ENCODE measurements around the gene PLSCR1. TPM values are rescaled to one million over a fixed set of nuclear protein-coding genes. Genes with fewer than 3 reads are reported as not detected.
A peak's percentile ranks its signal among the peaks of the same experiment; 100 is the strongest.

The PLSCR1 gene
- 10 to 100 TPM; 60.1 to 64.3 TPM for total RNA-seq

GRCh38 chr3:146544002-146544928 is at the start of gene PLSCR1:
TSS of gene PLSCR1 (minus strand) at chr3:146544607. CDS start at chr3:146536552, 8,055 bp downstream.
- CTCF ChIA-PET, result interaction anchor here (0.7 to 1.6 kb wide), 3 partner anchors 26 to 33 kb away, joined by 3 to 4 read pairs (median 4); no protein-coding TSS in a partner anchor
- Mint-ChIP-seq H3K9me3 (no peaks in the 10 kb centered on the region), H3K27me3 (ENCODE audit: low read depth) (no peaks in the 10 kb centered on the region), H3K4me3 (peak within 1 kb of the TSS; percentile 89), H3K4me1 (ENCODE audit: low read depth) (peaks cover 53% of the 10 kb centered on the region), H3K27ac (peak within 1 kb of the TSS; percentile 87), H3K36me3 (ENCODE audit: low read depth) (peaks cover 32% of the 10 kb centered on the region)
- DNase-seq, result peak; percentile 89
- intact Hi-C loops (cut with micrococcal nuclease), result loop anchor here (1.0 to 5.0 kb wide), 3 partner anchors 45 to 382 kb away; partner anchors contain the start of genes PLOD2 and PLSCR2

- Mint-ChIP-seq H3K27me3 (ENCODE audit: low read depth) (peaks cover 11% of the 10 kb centered on the region), H3K27ac (no peak overlapping the region), H3K36me3 (ENCODE audit: low read depth) (no peaks in the 10 kb centered on the region), H3K4me1 (ENCODE audit: low read depth) (no peaks in the 10 kb centered on the region), H3K9me3 (no peaks in the 10 kb centered on the region), H3K4me3 (no peak overlapping the region)
- CTCF ChIA-PET, result interaction anchor here (0.6 to 0.7 kb wide), 2 partner anchors 361 to 378 kb away, joined by 3 read pairs; no protein-coding TSS in a partner anchor
- intact Hi-C loops (cut with micrococcal nuclease), result loop anchor here (5.0 kb wide), 2 partner anchors 599 to 1484 kb away; no protein-coding TSS in a partner anchor
- DNase-seq, result no peak
Observed at GRCh38 chr3:146593776-146594175, 49.4 kb upstream of the PLSCR1 start.

GRCh38 chr3:146590521-146590920 is 46.1 kb upstream of the PLSCR1 start:
- intact Hi-C loops (cut with micrococcal nuclease), result loop anchor here (1.0 to 5.0 kb wide), 3 partner anchors 50 to 1487 kb away; no protein-coding TSS in a partner anchor
- CTCF ChIA-PET, result interaction anchor here (0.5 to 1.7 kb wide), 4 partner anchors 12 to 582 kb away, joined by 3 to 6 read pairs (median 4); partner anchors contain the start of gene PLSCR2

GRCh38 chr3:146589899-146590508 is 45.6 kb upstream of the PLSCR1 start:
- Mint-ChIP-seq H3K27me3 (ENCODE audit: low read depth) (peaks cover 6% of the 10 kb centered on the region), H3K9me3 (no peaks in the 10 kb centered on the region), H3K27ac (no peak overlapping the region), H3K36me3 (ENCODE audit: low read depth) (no peaks in the 10 kb centered on the region), H3K4me1 (ENCODE audit: low read depth) (no peaks in the 10 kb centered on the region), H3K4me3 (no peak overlapping the region)
- peak; percentile 49 for DNase-seq
- CTCF ChIA-PET, result interaction anchor here (0.5 to 1.7 kb wide), 5 partner anchors 13 to 582 kb away, joined by 3 to 6 read pairs (median 4); partner anchors contain the start of gene PLSCR2
- intact Hi-C loops (cut with micrococcal nuclease), result loop anchor here (1.0 to 5.0 kb wide), 3 partner anchors 50 to 1487 kb away; no protein-coding TSS in a partner anchor

More at GRCh38 chr3:146590521-146590920, 46.1 kb upstream of the PLSCR1 start:
- Mint-ChIP-seq H3K4me3 (no peak overlapping the region), H3K36me3 (ENCODE audit: low read depth) (no peaks in the 10 kb centered on the region), H3K27ac (no peak overlapping the region), H3K27me3 (ENCODE audit: low read depth) (peaks cover 6% of the 10 kb centered on the region), H3K9me3 (no peaks in the 10 kb centered on the region), H3K4me1 (ENCODE audit: low read depth) (no peaks in the 10 kb centered on the region)
- DNase-seq, result no peak

GRCh38 chr3:146585156-146585555 is 40.7 kb upstream of the PLSCR1 start:
- Mint-ChIP-seq H3K4me3 (no peak overlapping the region), H3K9me3 (peaks cover 6% of the 10 kb centered on the region), H3K27ac (no peak overlapping the region), H3K4me1 (ENCODE audit: low read depth) (no peaks in the 10 kb centered on the region), H3K36me3 (ENCODE audit: low read depth) (no peaks in the 10 kb centered on the region), H3K27me3 (ENCODE audit: low read depth) (peaks cover 6% of the 10 kb centered on the region)
- CTCF ChIA-PET, result interaction anchor here (1.6 kb wide), 1 partner anchor 56 kb away, joined by 3 read pairs; no protein-coding TSS in a partner anchor
- intact Hi-C loops (cut with micrococcal nuclease), result no loop called here
- no peak for DNase-seq

- Mint-ChIP-seq H3K27me3 (ENCODE audit: low read depth) (peaks cover 3% of the 10 kb centered on the region), H3K9me3 (peaks cover 6% of the 10 kb centered on the region), H3K4me1 (ENCODE audit: low read depth) (no peaks in the 10 kb centered on the region), H3K27ac (peak overlapping the region; percentile 4), H3K4me3 (no peak overlapping the region), H3K36me3 (ENCODE audit: low read depth) (no peaks in the 10 kb centered on the region)
- CTCF ChIA-PET, result interaction anchor here (1.0 kb wide), 1 partner anchor 393 kb away, joined by 5 read pairs; no protein-coding TSS in a partner anchor
- intact Hi-C loops (cut with micrococcal nuclease), result no loop called here
- no peak for DNase-seq
Observed at GRCh38 chr3:146581951-146582467, 37.6 kb upstream of the PLSCR1 start.

GRCh38 chr3:146581080-146581601 is 36.7 kb upstream of the PLSCR1 start:
- intact Hi-C loops (cut with micrococcal nuclease), result no loop called here
- H3K9me3 Mint-ChIP-seq, result peaks cover 6% of the 10 kb centered on the region
- CTCF ChIA-PET, result interaction anchor here (0.7 to 1.2 kb wide), 3 partner anchors 18 to 392 kb away, joined by 3 to 5 read pairs (median 3); no protein-coding TSS in a partner anchor
- H3K36me3 Mint-ChIP-seq (ENCODE audit: low read depth), result no peaks in the 10 kb centered on the region
- no peak overlapping the region for H3K4me3 Mint-ChIP-seq
- H3K27me3 Mint-ChIP-seq (ENCODE audit: low read depth), result peaks cover 3% of the 10 kb centered on the region
- H3K4me1 Mint-ChIP-seq (ENCODE audit: low read depth), result no peaks in the 10 kb centered on the region
- DNase-seq, result no peak
- H3K27ac Mint-ChIP-seq, result no peak overlapping the region

GRCh38 chr3:146577662-146578061 is 33.3 kb upstream of the PLSCR1 start:
- no peak overlapping the region for H3K27ac Mint-ChIP-seq
- H3K4me1 Mint-ChIP-seq (ENCODE audit: low read depth), result no peaks in the 10 kb centered on the region
- intact Hi-C loops (cut with micrococcal nuclease), result loop anchor here (1.0 to 5.0 kb wide), 5 partner anchors 195 to 511 kb away; no protein-coding TSS in a partner anchor
- peak; percentile 56 for DNase-seq
- no peaks in the 10 kb centered on the region for H3K27me3 Mint-ChIP-seq (ENCODE audit: low read depth)
- peaks cover 2% of the 10 kb centered on the region for H3K9me3 Mint-ChIP-seq
- CTCF ChIA-PET, result interaction anchor here (0.6 to 2.1 kb wide), 8 partner anchors 34 to 388 kb away, joined by 3 to 26 read pairs (median 4); partner anchors contain the start of gene PLSCR1
- no peak overlapping the region for H3K4me3 Mint-ChIP-seq
- no peaks in the 10 kb centered on the region for H3K36me3 Mint-ChIP-seq (ENCODE audit: low read depth)

- Mint-ChIP-seq H3K4me3 (no peak overlapping the region), H3K27ac (no peak overlapping the region), H3K4me1 (ENCODE audit: low read depth) (no peaks in the 10 kb centered on the region), H3K27me3 (ENCODE audit: low read depth) (no peaks in the 10 kb centered on the region), H3K9me3 (no peaks in the 10 kb centered on the region), H3K36me3 (ENCODE audit: low read depth) (no peaks in the 10 kb centered on the region)
- no peak for DNase-seq
- CTCF ChIA-PET, result interaction anchor here (1.6 kb wide), 1 partner anchor 510 kb away, joined by 3 read pairs; no protein-coding TSS in a partner anchor
- intact Hi-C loops (cut with micrococcal nuclease), result loop anchor here (2.0 to 5.0 kb wide), 2 partner anchors 193 to 509 kb away; no protein-coding TSS in a partner anchor
Observed at GRCh38 chr3:146575636-146576035, 31.2 kb upstream of the PLSCR1 start.

GRCh38 chr3:146574173-146574572 is 29.8 kb upstream of the PLSCR1 start:
- no peaks in the 10 kb centered on the region for H3K9me3 Mint-ChIP-seq
- no peaks in the 10 kb centered on the region for H3K27me3 Mint-ChIP-seq (ENCODE audit: low read depth)
- no peak for DNase-seq
- H3K4me1 Mint-ChIP-seq (ENCODE audit: low read depth), result no peaks in the 10 kb centered on the region
- CTCF ChIA-PET, result interaction anchor here (1.2 to 1.6 kb wide), 2 partner anchors 31 to 509 kb away, joined by 3 read pairs; no protein-coding TSS in a partner anchor
- no peaks in the 10 kb centered on the region for H3K36me3 Mint-ChIP-seq (ENCODE audit: low read depth)
- H3K4me3 Mint-ChIP-seq, result no peak overlapping the region
- intact Hi-C loops (cut with micrococcal nuclease), result no loop called here
- no peak overlapping the region for H3K27ac Mint-ChIP-seq

- Mint-ChIP-seq H3K27me3 (ENCODE audit: low read depth) (peaks cover 3% of the 10 kb centered on the region), H3K4me1 (ENCODE audit: low read depth) (no peaks in the 10 kb centered on the region), H3K27ac (no peak overlapping the region), H3K9me3 (no peaks in the 10 kb centered on the region), H3K4me3 (no peak overlapping the region), H3K36me3 (ENCODE audit: low read depth) (no peaks in the 10 kb centered on the region)
- CTCF ChIA-PET, result no interaction called here
- no peak for DNase-seq
- intact Hi-C loops (cut with micrococcal nuclease), result no loop called here
Observed at GRCh38 chr3:146569314-146569713, 24.9 kb upstream of the PLSCR1 start.
